GM18951 (cell line): Measurements from ENCODE around the gene LINC00632.

Experiments used
- POLR2A ChIP-seq: IDR thresholded peaks from 4 replicates; pipeline ENCODE4 v1.6.1; 2011; ENCODE audit warnings: mild to moderate bottlenecking; ENCODE audit not compliant: insufficient read length, insufficient read depth; ENCODE audit errors: extremely low read depth
- in situ Hi-C: fragments of 300-500 bp; cut with MboI; formaldehyde crosslinking; loops from one replicate; pipeline ENCODE4 v1.12.0; 2022; ENCODE audit warnings: low sequenced_read_pairs, mixed read lengths, inconsistent platforms; ENCODE audit not compliant: unreplicated experiment

Gene LINC00632

DNA sequence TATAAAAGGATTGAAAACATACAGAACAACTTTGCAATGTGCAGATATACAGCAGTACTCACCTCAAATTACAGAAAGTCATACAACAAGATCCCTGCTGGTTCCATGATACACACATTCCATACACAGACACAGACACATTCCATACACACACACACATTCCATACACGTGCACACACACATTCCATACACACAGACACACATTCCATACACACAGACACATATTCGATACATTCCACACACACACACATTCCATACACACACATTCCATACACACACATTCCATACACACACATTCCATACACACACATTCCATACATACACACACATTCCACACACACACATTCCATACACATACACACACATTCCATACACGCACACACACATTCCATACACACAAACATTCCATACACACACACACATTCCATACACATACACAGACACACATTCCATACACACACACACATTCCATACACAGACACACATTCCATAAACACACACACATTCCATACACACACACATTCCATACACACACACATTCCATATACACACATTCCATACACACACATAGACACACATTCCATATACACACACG, 13.7 kb downstream of the LINC00632 start:
- no peak for TF ChIP-seq POLR2A
- in situ Hi-C loops: no loop called here

DNA sequence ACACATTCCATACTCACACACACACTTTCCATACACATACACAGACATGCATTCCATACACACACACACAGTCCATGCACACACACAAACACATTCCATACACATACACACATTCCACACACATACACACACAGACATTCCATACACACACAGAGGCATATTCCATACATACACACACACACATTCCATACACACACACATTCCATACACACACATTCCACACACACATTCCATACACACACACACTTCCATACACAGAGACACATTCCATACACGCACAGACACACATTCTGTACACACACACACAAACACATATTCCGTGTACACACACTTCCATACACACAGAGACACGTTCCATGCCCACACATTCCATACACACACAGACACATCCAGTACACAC, 14.8 kb downstream of the LINC00632 start:
- in situ Hi-C loops: no loop called here
- TF ChIP-seq POLR2A: no peak

DNA sequence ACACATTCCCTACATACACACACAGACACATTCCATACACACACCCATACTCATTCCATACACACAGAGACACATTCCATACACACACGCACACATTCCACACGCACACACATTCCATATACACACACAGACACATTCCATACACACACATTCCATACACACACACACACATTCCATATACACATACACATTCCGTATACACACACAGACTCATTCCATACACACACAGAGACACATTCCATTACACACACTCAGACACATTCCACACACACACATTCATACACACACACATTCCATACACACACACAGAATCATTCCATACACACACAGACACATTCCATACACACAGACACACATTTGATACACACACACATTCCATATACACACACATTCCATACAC, 15.2 kb downstream of the LINC00632 start:
- no peak for TF ChIP-seq POLR2A
- in situ Hi-C loops: no loop called here

DNA sequence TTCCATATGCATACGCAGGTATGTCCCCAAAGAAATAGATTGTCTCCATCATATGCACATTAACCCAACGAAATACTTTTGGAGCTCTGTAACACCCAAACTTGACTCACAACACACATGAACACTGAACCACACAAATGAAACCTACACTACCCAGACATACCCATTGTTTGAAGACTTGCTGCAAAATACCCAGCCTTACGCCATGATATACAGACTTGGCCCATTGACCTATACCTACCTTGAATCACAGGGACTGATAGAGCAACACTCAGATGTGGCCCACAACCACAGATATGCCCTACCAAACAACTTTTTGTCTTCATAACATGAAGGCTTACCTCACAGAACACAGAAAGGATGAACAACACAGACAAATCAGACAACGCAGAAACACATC, 15.9 kb downstream of the LINC00632 start:
- TF ChIP-seq POLR2A: no peak
- in situ Hi-C loops: no loop called here

DNA sequence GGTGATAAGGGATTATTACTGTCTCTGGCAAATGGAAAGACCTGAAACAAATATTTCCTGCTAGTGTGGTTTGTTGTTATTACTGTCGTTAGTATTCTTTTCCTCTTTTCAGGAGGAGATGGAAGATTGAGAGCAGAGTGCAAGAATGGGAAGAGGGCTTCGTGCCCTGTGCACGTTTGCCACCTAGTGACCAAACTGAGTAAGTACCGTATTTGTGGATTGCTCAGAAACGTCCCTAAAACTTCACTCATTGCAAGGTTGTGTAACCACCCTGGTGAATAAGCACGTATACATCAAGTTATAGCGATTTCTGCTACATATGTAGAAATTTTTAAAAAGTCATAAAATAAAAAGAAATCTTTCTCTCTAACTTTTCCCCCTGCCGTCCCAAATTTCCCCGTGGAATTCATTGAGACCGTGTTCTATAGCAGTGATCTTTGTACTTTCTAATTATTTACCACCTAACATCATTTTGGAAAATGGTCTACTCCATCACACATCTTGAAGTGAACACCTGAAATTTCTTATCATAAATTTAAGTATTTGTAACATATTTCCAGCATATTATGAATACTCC, 24.3 kb downstream of the LINC00632 start:
- no peak for TF ChIP-seq POLR2A
- in situ Hi-C loops: no loop called here

DNA sequence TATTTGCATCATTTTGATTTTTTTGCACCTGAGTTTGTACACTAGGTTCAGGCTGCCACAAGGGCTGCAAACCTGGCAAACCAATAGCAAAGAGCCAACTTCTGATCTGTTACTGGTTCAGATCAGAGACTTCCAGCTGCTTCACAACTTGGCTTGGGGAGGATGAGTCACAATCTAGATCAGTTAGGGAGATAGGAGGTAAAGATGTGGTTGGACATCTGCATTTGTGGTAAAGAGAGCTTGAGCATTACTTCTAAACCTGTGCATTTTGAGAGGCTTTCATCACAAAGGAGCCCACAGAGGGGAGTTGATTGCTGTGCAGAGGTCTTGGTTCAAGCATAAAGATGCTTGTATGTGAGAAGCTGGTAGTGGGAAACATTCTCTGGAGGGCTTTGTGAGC, 34.5 kb downstream of the LINC00632 start:
- in situ Hi-C loops: no loop called here
- TF ChIP-seq POLR2A: no peak

DNA sequence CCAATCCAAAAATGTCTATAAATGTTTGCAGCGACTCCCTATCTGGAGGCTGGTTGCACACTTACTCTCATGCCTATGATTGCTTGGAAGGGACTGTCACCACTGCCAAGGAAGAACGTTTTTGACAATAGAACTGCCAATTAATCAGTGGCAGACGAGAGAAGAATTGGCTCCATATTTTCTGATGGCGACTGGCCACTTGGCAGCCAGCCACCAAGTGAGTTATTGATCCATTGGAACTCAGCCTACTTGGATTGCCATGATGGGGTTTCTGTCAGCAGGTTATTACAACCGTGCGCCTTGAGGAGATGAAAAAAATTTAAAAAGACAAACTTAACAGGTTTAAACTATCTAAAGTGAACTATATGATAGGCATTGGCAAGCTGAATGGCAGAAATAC, 47.4 kb downstream of the LINC00632 start:
- TF ChIP-seq POLR2A: no peak
- in situ Hi-C loops: no loop called here

DNA sequence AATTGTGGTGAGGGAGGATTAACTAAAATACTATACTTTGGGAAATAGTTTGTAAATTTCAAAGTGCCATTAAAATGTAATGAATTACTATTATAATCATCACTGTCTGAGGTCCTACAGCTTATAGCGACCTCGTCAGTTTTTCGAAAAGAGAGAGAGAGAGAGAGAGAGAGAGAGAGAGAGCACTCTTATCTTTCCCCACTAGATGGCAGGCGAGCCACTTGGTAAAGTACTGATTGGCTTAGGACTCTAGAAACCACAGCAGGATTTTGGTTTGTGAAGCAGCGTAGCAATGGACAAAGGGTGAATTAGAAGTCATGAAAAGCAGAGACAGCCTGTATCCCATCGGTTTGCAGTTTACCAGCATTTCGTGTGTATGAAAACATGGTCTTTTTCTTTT, 52.5 kb downstream of the LINC00632 start:
- no peak for TF ChIP-seq POLR2A
- in situ Hi-C loops: no loop called here

DNA sequence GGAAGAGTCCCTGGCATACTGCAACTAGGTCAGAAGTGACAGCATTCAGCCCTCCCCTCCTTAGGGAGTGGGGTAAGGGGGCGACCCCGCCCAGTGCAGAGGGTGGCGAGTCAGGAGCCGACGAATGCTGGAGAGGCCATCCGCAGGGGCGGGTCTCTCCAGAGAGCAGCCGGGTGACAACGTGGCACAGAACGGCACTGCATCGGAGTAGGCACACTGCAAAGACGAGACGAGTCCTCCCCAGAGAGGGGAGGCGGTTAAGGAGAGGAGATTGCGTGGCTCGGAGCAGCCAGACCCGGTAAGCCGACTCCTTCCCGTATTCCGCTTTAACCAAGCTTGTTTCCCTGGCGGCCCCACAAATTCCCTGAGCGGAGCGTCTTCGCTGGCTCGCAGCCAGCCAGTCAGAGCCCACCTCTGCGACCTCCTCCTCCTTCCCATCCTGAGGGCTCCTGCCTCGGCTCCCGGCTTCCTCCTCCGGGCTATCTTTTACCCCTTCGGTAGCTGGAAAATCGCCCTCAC, 54.9 kb downstream of the LINC00632 start:
- in situ Hi-C loops: no loop called here

DNA sequence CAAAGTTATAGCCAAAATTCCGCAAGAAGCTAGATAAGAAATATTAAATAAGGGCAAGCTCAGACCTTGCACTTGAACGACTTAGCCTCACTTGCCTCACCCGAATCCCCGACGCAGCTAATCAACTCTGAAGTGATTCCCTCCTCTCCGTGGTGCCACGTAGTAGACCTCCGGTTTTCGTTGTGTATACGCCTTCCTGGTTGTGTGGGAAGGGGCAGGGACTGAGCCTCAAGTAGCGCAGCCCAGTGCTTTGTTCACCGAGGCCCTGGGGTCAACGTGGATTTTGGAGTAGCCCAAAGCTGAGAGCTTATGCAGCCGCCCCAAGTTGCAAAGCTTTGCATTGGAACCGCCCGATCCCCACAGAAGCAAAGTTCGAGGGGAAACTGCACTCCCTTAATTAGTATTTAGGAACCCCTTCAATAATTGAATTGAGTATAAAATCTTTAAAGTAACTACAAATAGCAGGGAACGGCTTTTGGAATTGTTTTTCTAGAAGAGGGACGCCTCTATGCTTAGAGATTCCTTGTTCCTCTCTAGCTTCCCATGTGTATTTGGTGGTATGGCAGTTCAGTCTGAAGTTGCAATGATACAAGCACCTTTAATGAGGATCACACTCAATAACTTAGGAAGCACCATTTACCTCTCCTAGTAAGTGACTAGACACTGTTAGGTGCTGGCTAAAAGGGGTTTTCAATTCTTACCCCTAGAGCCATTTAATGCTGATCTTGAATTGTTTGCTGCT, 55.7 kb downstream of the LINC00632 start:
- TF ChIP-seq POLR2A: no peak
- in situ Hi-C loops: no loop called here

More for the DNA sequence above, 54.9 kb downstream of the LINC00632 start:
- TF ChIP-seq POLR2A: no peak

DNA sequence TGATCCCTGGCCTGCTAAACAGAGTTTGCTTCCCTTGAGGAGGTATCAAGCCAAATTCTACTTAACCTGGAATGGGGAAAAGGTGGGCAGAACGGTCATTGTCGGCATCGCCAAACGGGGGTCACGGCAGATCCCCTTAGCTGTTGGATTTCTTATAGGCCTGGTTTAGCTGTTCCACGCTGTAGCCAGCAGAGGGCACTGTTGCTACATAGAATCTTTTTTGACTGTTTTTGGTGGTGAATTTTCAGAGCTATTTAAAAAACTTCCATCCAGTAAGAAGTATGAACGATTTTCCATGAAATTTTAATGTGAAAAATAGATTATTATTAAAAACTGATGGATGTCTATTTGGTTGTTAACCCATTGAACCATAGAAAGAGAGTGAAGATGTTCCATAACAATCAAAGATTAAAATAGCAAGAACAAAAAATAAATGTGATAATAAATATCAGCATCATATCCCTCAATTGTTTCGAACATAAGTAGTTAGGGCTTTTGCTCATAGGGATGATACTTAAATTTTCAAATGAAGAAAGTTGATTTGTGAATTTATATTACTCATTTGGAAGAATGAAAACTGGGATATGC, 56.6 kb downstream of the LINC00632 start:
- in situ Hi-C loops: no loop called here

DNA sequence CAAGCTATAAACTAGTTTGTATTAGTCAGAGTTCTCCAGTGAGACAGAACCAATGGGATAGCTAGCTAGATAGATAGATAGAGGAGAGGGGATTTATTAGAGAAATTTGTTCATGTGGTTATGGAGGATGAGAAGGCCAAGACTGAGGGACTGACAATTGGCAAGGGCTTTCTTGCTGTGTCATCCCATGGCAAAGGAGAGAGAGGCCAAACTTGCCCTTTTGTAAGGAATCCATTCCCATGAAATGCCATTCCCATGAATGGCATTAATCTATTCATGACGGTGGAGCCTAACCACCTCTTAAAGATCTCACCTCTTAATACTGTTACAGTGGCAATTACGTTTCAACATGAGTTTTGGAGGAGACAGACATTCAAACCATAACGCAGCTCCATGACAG, 58.1 kb downstream of the LINC00632 start:
- in situ Hi-C loops: no loop called here
- no peak for TF ChIP-seq POLR2A

More for the DNA sequence above, 56.6 kb downstream of the LINC00632 start:
- no peak for TF ChIP-seq POLR2A

DNA sequence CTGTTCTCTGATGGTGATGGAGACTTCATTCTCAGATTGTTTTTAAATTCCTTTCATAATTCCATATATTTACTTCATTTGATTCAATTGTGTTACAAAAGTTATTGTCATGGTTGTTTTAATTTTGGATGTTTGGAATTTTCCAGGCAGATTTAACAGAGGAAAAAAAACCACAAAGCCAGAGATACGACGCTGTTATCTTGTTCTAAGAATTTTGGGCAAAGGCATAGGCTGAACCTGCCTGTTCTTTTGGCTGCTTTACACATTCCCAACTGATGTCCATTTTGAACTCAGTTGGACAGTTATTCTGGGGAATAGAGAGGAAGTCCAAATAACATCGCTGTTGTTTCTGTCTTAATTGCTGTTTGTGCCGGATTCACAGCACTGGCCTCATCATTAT, 65.7 kb downstream of the LINC00632 start:
- in situ Hi-C loops: no loop called here
- TF ChIP-seq POLR2A: no peak
